GM18502 (cell line): ENCODE results near the gene ZMIZ1.
A peak's percentile ranks its signal among the peaks of the same experiment; 100 is the strongest.

Experiments
- ATAC-seq: cut with Tn5 transposase; IDR thresholded peaks from one replicate; pipeline ENCODE4 v1.9.1; 2021; ENCODE audit warnings: mild to moderate bottlenecking; ENCODE audit not compliant: unreplicated experiment, poor library complexity

The ZMIZ1 gene

DNA sequence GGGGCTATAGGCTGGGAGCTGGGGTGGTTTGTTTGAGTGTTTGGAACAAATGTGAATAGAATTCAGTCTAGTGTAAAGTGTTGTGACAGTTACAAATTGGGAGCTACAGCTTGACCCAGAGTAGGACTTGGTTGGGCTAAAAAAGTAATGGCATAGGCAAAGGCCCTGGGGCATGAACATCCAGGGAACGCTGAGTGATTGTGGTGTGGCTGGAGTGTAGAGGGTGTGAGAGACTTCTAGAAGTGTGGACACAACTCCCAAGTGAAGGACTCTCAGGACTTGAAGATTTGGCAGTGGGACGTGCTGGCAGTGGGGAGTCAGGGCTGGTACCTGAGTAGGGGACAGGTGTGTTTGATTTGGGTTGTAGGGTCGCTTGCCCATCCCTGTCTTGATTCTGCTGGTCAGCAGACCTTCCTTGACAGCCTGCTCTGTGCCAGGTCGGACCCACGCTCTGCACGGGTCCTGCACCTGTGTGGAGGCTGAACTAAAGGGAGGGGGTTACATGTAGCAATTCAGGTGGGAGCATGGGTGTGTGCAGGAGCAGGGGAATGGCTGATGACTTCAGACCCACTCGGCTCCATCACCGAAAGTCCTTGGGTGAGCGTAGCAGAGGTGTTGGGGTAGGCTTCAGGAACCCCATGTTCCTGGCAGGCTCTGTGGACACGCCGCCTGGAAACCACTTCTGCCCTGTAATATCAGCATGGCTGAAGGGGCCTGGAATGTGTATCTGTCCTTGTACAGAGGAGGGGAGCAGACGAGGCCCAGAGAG is 43.3 kb downstream of the ZMIZ1 start:
- ATAC-seq = no peak

DNA sequence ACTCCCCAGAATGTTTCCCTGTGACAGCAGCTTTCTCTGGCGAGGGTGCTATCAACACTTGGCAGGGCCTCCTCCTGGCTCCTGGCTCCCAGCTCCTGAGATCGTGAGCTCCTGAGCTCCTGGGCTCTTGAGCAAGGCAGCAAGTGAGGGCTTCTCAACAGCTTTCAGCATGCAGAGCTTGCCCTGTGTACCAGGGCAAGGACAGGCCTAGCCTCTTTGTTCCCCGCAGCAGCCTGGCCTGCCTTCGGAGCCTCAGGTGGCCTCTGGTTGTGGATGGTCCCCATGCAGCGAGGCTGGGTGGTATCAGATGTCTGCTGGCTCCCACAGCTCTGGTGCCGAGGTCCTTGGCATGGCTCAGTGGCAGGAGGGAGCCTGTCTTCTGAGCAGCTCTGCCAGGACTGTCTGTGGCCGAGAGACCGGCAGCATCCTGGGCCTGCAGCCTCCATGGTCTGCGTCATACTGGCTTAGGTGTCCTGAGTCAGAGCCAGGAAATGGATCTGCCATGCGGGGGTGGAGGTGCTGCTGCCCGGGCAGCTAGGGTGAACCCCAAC is 44.2 kb downstream of the ZMIZ1 start:
- ATAC-seq = no peak

DNA sequence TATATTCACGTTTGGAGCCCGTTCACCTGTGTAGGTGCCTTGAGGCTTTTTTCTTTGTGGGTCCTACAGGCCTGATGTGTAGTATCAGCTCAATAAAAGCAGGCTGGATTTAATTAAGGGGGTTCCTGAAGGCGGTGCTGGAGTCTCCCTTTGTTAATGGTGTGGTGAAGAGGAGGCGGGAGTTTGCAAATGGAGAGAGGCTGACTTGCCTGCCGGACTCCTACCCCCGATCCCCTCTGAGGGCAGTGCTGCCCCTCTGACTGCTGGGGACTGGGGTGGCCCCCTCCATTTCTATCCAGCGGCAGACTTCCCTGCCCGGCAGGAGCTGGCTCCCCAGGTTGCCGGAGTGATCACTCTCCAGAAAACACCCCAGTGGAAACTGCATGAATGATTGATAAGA is 45.1 kb downstream of the ZMIZ1 start:
- no peak for ATAC-seq

DNA sequence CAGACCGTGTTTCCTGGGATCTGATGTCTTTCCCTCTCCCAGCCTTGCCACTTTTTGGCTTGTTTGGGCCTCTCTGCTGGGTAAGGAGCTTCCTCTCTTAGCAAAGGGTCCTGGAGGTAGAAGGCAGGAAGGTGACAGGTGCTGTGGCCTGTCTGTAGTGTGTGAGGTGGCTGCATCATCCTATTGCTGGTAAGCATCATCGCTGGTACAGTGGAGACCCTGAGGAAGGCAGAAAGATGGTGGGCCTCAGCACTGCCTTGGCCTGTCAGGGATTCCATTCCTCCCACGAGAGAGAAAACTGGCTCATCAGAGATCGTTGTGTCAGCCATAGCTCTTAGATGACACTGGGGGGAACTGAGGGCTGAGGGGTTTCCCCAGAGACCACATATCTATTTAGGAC is 46.5 kb downstream of the ZMIZ1 start:
- ATAC-seq = no peak

DNA sequence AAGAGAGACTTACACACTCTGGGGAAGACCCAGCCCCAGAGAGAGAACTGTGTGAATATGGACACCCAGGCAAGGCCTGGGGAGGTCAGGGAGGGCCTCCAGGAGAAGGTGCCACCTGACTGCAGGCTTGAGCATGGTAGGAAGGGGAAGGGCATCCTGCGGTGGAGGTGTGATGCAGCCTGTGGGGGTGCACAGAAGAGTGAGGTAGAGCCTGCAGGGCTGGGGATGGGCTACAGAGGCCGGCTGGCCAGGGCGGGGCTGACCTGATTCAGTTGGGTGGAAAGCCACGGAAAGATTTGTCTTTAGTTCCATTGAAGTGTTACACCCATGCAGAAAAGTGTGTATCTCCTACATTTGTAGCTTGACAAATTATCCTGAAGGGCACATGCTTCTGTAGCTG is 47.6 kb downstream of the ZMIZ1 start:
- ATAC-seq = peak; percentile 37

DNA sequence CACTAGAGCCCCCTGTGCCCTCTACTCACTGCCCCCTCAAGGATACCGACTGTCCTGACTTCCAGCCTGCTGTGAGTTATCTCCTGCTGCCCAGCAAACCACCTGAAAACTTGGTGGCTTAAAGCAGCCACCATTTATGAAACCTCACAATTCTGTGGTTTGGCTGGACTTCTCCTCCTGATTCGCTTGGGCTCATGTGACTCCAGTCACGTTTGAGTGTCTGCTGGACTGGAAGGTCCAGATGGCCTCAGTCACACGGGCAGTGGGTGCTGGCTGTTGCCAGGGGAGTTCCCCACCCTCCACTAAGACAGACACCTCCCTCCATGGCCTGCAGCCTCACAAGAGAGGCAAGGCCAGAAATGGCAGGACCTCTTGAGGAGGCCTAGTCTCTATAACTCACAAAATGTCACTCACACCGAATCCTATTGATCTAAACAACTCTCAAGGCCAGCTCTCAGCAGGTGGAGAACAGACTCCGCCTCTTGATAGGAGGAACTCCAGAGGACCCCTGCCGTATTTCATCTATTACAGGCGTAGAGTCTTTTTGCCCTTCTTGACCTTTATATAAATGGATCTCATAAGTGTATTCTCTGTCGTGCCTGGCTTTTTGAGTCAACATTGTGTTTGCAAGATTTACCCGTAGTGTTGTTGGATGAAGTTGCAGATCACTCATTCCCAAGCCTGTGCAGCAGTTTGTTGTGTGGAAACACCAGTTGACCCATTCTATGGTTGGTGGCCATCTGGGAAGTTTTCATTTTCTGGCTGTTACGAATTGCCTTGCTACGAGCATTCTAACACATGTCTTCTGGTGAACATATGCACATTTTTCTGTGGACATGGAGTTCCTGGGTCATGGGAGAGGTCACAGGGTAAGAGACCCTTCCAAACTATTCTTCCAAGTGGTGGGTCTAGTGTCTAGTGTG is 48.3 kb downstream of the ZMIZ1 start:
- ATAC-seq = peak; percentile 70

DNA sequence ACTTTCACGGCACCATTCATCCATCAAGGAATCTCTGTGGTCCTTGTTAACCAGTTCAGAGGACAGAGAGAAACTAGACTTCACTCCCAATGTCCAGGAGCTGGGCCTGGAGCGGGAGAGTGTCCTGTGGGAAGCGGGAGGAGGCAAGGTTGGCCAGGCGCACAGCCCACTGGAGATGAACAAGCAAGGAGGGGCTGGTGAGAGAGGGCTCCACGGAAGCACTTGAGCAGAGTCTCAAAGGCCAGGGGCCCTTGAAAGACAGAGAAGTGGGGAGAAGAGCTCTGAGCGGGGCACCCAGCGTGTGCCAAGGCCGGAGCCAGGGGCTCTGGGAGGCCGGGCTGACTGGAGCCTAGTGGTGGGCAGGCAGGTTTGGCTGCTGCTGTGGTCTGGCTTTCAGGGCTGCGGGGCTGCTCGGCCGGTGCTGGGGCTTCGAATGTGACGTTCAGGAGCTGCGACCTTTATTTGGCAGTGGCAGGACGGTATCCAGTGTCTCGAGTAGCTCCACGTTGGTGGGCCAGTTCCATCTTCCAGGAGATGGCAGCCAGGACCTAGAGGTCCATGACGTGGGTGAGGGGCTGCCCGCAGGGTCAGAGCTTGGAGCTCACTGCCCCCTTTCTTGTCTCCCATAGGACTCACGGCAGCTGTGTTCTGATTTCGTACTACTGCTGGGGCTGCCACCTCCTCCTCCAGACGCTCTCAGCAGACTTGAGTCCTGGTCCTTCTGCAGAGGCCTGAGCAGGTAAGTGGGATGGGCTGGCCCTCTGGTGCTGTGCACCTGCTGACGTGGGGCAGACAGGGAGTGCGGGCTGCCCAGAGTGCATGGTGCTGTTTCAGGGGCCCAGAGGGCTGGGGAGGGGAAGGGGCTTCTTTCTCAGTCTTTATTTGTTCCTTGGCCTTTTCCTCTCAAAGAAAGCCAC is 49.8 kb downstream of the ZMIZ1 start:
- ATAC-seq = no peak

DNA sequence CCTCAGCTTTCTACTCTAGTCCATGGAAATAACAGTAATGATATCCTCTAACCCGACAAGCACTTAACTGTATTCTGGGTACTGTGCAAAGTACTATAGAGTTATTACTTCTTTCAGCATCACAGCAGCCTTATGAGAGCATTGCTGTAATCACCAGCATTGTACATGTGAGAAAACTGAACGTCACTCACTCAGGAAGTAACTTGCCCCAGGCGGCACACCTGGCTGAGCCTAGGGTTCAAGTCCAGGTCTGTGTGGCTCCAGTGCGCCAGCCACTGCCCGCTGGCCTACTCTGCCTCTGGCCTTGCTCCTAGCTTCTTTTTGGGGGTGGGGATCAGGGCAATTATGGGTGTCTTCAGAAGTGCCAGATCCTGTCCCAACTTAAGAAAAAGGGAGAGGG is 50.5 kb downstream of the ZMIZ1 start:
- ATAC-seq = no peak

DNA sequence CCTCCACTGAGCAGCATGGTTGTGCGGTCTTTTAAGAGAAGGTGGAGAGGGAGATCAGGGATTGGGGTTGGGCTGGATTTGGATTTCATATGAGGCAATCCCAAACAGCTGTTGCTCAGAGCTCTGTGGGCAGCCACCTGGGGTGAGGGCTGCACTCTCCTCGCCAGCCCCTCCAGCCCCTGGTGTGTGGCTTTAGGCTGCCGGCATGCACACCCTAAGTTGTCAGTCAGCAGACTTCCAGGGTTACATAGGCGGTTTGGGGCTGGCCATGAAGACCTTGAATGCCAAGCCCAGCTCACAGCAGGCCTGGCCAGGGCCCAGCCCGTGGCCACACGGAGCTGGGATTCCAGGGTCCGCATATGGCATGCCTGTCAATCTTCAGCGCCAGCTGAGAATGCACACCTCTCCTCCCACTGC is 54.8 kb downstream of the ZMIZ1 start:
- ATAC-seq = no peak

DNA sequence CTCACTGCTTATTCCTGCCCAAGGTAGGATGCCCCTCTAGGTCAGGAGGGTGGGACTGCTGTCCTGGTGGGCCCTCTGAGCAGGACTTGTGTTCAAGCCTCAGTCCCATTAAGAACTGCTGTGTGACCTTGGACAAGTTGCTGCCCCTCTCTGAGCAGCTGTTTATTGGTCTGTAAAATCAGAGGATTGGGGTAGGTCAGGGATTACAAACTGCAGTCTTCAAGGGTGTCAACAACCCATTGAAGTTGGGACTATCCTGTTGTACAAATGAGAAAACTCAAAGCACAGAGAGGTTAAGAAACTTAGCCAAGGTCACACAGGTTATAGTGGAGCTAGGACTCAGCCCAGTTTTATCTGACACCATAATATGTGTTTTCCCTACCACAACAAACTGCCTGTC is 55.3 kb downstream of the ZMIZ1 start:
- ATAC-seq = no peak

DNA sequence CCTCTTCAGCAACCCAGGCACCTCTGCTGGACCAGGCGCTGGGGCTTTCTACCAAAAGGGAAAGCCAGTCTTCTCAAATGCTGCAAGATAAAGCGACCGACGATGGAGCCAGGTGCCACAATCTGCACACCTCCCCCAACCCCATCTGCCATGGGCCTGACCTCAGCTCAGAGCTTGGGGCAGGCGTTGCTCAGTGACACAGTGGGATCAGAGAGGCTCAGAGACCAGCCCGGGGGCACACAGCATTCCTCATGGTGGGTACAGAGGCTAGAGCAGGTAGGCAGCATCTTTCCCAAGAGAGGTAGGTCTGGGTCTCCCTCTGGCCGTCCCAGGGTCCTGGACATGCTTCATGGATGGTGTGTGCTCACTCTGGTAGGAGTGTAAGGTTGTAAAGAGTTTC is 56.3 kb downstream of the ZMIZ1 start:
- ATAC-seq = no peak

DNA sequence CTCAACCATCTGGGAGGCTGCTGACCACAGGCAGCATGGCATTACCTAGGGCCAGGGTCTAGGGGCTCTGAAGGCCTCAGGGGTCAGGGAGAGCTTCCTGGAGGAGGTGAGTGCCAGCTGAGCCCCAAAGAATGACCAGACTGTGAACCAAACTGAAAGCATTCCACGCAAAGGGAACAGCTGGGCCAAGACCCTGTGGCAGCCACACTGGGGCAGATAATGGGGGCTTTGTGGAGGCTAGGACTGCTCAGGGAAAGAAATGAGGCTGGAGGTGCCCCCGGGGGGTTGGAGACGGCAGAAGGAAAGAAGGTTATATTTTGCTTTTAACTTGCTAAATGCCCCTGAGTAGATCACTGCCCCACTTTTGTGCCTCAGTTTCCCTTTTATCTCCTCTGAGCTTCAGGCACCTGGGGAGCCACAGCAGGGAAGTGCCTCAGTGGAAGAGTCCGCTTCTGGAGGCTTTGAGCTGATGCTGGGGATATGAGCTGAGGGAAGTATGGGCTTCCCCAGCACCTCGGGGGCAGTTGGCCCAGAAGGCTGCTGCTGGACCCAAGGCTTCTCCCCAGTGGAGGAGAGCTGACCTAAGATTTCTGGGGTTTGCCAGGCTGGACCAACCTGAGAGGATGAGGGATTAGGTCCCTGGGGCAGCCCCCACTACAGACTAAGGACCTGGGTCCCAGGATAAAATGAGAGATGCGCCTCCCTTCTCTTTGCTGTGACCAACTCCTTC is 57.8 kb downstream of the ZMIZ1 start:
- no peak for ATAC-seq

DNA sequence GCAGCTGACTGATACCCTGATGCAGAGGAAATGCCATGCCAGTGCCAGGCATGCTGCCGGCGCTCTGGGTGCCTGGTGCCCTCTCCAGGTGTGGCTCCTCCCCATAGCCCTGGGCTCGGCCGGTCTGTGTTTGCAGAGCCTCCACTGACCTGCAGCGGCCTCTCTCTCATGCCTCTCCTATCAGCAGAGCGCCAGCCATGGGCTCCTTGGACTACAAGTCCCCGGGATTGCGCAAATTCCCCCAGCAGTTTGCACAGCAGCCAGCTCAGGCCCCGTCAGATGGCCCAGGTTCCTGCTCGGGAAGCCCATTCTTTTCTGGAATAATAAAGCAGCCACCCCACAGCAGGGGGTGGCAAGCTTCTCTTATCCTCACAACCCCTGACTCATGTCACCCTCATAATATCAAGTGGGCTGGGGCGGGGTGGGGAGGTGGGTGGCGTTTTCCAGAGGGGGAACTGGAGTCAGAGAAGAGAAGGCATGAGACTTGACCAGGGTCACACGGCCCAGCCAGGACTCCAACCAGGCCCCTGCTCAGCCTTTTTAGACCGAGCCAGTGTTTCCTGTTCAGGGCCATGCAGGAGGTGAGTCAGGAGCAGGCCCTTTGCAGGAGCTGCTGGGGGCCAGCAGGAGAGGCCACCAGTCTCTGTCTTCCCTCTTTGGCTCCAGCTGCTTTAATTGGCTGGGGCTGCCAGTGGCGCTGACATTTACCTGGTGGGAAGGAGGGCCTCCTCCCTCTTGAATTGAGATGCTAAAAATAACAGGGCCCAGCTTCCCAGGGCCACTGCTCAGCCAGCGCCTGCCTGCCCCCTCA is 58.6 kb downstream of the ZMIZ1 start:
- no peak for ATAC-seq

DNA sequence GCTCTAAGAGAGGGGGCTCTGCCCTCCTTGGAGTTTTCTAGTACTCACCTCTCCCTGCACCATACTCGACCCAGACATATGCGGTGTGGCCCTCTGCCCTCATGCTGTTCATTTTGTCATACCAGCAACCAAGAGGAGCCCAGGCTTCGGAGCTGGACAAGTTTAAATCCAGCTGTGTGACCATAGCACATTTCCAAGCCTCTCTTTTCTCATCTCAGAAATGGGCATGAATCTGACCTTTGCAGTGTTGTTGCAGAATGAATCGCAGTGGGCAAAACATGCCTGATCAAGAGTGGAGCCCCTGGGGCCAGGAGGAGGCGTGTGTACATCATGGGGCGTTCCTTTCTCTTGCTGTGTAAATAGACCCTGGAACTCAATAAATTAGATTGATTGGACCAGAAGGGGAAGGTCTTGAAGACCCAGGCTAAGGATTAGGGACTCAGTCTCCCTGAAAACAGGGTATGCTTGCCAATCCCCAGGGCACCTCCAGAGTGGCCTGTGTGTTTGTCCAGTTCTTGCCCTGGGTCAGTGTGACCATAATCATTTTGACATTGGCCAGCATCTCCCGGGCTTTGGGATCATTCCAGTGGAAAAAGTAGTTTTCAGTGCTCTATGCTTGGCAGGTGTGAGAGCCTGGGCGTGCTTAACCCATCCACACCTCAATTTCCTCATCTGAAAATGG is 59.6 kb downstream of the ZMIZ1 start:
- ATAC-seq = no peak

DNA sequence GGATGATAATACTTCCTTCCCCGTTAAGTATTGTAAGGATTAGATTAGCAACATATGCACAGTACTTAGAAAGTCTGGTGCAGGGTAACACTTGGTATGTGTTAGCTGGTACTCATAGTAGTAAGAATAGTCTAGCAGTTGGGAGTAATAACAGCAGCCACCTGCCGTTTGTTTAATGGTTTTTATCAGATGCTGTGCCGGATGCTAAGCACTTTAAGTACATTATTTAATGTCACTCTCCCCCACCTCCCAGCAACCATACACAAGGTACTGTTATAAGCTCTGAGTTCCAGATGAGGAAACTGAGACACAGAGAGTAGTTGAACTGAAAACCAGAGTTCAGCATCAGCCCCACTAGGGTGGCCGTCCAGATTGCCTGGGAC is 60.1 kb downstream of the ZMIZ1 start:
- no peak for ATAC-seq

DNA sequence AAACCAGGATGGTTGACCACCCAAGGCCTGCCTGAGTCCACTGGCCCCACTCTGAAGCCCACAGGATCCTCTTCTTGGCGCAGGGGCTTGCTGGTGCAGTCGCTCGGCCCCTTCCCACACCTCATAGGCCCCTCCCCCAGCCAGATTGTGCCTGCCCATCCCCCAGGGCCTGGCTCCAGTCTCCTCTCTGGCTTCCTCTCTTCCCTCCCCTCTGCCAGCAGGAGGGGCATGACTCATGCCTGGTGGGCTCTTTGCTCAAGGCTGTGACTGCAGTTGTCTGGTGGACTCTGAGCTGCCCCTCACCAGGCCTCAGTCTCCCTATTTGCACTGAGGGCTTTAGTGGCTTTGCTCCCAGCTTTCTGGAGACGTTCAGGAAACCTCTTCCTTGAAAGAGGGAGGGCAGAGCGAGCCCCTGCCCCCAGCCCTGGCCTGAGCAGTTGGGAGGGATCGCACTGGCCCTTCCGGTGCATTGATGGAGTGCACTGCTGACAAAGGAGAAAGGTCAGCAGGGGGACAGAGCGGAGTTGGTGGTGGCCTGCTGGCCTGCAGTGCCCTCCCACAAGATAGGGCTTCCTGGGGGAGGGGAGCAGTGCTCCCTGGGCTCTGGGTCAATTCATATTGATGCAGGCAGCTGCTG is 60.7 kb downstream of the ZMIZ1 start:
- ATAC-seq = no peak

DNA sequence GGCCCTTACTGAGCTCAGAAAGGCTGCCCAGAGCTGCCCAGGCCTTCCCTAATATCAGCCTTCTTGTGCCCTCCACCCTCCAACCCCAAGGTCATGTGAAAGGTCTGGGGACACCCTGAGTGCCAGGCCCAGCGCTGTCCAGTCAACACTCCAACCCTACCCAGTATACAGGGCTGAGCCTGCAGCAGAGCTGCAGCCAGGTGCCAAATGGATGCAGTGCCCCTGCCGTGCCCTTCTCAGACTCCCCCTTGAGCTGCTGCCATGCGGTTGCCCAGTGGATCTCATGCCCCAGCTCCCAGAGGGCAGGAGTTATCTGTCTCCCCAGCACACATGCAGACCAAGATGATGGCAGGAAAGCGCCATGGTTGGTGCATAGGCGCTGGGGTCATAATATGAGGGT is 61.5 kb downstream of the ZMIZ1 start:
- ATAC-seq = no peak

DNA sequence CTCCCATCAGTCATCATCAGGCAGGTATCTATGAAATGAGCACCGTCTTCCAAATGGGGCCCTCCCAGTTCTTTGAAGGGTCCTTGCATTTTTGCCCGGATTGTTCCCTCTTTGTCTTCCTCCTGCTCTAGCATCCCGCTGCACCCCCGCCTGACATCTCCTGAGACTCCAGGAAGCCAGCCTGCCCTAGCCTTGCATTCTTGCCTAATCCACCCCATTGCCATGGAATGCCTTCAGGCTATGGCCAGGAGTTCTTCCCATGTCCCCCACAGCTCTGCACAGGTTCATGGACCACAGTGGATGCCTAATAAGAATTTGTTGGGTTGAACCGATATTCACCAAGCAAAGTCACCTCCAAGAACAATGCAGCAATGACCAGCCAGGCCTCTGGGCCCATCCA is 62.1 kb downstream of the ZMIZ1 start:
- ATAC-seq = no peak
